Small intestine (tissue), 7 donors: ENCODE results near the gene BBIP1. TPM values are rescaled to one million over a fixed set of nuclear protein-coding genes. Genes with fewer than 3 reads are reported as not detected.

Source experiments
- DNase-seq, 2 donors: peaks; one replicate each; pipeline versions ENCODE4 v3.0.0 to v3.0.0-alpha.2; 2013
- FAIRE-seq: peaks from 2 replicates; lab custom pipeline; 2012; peaks lifted over from hg19 to GRCh38; lab: Jason Lieb, UNC
- H3K27ac ChIP-seq, 3 donors: one replicate each; pipeline ENCODE4 v1.5.1; 2013; ENCODE audit warnings: low read length in 2 of 3, mild to moderate bottlenecking in 2 of 3, control low read depth in 1 of 3, inconsistent platforms in 1 of 3, low read depth in 1 of 3, moderate library complexity in 1 of 3
- H3K27me3 ChIP-seq, 3 donors: one replicate each; pipeline ENCODE4 v1.6.1; 2013; ENCODE audit warnings: low read length in 3 of 3, inconsistent platforms in 1 of 3; ENCODE audit not compliant: control insufficient read depth in 3 of 3, insufficient read depth in 3 of 3
- H3K36me3 ChIP-seq, 3 donors: one replicate each; pipeline ENCODE4 v1.6.1; 2013; ENCODE audit warnings: low read length in 3 of 3, inconsistent platforms in 1 of 3, low read depth in 1 of 3, mild to moderate bottlenecking in 1 of 3, moderate library complexity in 1 of 3; ENCODE audit not compliant: control insufficient read depth in 3 of 3, insufficient read depth in 2 of 3
- H3K4me1 ChIP-seq, 3 donors: one replicate each; pipeline ENCODE4 v1.6.1; 2013; ENCODE audit warnings: low read length in 2 of 3, inconsistent platforms in 1 of 3, low read depth in 1 of 3, mild to moderate bottlenecking in 1 of 3, moderate library complexity in 1 of 3; ENCODE audit not compliant: control insufficient read depth in 3 of 3, insufficient read depth in 2 of 3
- H3K4me3 ChIP-seq, 3 donors: one replicate each; pipeline ENCODE4 v1.5.1; 2013; ENCODE audit warnings: low read length in 3 of 3, control low read depth in 1 of 3, inconsistent platforms in 1 of 3, low read depth in 1 of 3, mild to moderate bottlenecking in 1 of 3, moderate library complexity in 1 of 3
- H3K9me3 ChIP-seq, 2 donors: one replicate each; pipeline ENCODE4 v1.6.1; 2013; ENCODE audit warnings: low read depth in 1 of 2, low read length in 1 of 2; ENCODE audit not compliant: control insufficient read depth in 2 of 2, insufficient read depth in 1 of 2
- WGBS, 3 donors: extraction: QIAGEN DNeasy Blood & Tissue Kit; methylation state at CpG; one replicate each; pipeline ENCODE4 v1.1.7; 2013; 5-methylcytosine and 5-hydroxymethylcytosine counted together
- polyA plus RNA-seq, 4 donors: library from polyadenylated mRNA; stranded (reverse) in 3 of 4; unstranded in 1 of 4; fragments of 200-250 nt in 3 of 4; fragments of 120-200 nt in 1 of 4; gene quantifications; one replicate each; pipeline versions ENCODE4 v1.2.1 to v1.2.3, GENCODE V29; 2013
- donor health status: healthy with polysubstance abuse.
- donor health status: control.
- donor health status: control.
- donor health status: Bipolar disorder and iron deficiency.
- donor health status: healthy.

Gene BBIP1
- polyA plus RNA-seq, 4 donors: 10.7 to 21.1 (median 17.5) TPM

- Histone ChIP-seq H3K27ac (peak overlapping the region in 1 of 3 donors; percentile 16), H3K4me1 (peaks cover 0 to 2% (median 0%) of the 10 kb centered on the region in 3 donors), H3K9me3 (no peaks in the 10 kb centered on the region), H3K4me3 (no peak overlapping the region), H3K36me3 (peaks cover 0 to 19% (median 15%) of the 10 kb centered on the region in 3 donors), H3K27me3 (no peaks in the 10 kb centered on the region)
- no peak for DNase-seq
- FAIRE-seq: no peak
- 94 to 98% (median 97%) methylated on average over 1 of the region's 1 CpG for WGBS, 3 donors
These were observed 31.4 kb downstream of the BBIP1 start for GRCh38 chr10:110887560-110887959.

- Histone ChIP-seq H3K27ac (peak overlapping the region in 1 of 3 donors; percentile 11), H3K36me3 (peaks cover 2 to 19% (median 16%) of the 10 kb centered on the region in 3 donors), H3K9me3 (no peaks in the 10 kb centered on the region), H3K27me3 (no peaks in the 10 kb centered on the region), H3K4me3 (no peak overlapping the region), H3K4me1 (peaks cover 0 to 2% (median 0%) of the 10 kb centered on the region in 3 donors)
- DNase-seq: no peak
- FAIRE-seq: no peak
- 45 to 55% (median 51%) methylated on average over 5 of the region's 5 CpGs for WGBS, 3 donors
These were observed 32.9 kb downstream of the BBIP1 start for GRCh38 chr10:110885932-110886674.

- no peaks in the 10 kb centered on the region for H3K27me3 ChIP-seq
- WGBS, 3 donors: 68 to 83% (median 71%) methylated on average over 10 of the region's 10 CpGs
- H3K4me1 ChIP-seq: peaks cover 0 to 4% (median 3%) of the 10 kb centered on the region in 3 donors
- DNase-seq: no peak
- FAIRE-seq: no peak
- H3K27ac ChIP-seq: peak overlapping the region in 1 of 3 donors; percentile 12
- peaks cover 3 to 19% (median 16%) of the 10 kb centered on the region in 3 donors for H3K36me3 ChIP-seq
- no peaks in the 10 kb centered on the region for H3K9me3 ChIP-seq
- peak overlapping the region in 1 of 3 donors; percentile 11 for H3K4me3 ChIP-seq
These were observed 35.1 kb downstream of the BBIP1 start for GRCh38 chr10:110883924-110884323.

GRCh38 chr10:110881905-110882304 lies 37.1 kb downstream of the BBIP1 start:
- Histone ChIP-seq H3K4me1 (peaks cover 0 to 4% (median 3%) of the 10 kb centered on the region in 3 donors), H3K9me3 (no peaks in the 10 kb centered on the region), H3K27ac (no peak overlapping the region), H3K27me3 (no peaks in the 10 kb centered on the region), H3K36me3 (peaks cover 3 to 16% (median 15%) of the 10 kb centered on the region in 3 donors), H3K4me3 (no peak overlapping the region)
- WGBS, 3 donors: 34 to 63% (median 43%) methylated on average over 4 of the region's 4 CpGs
- DNase-seq (no peak), FAIRE-seq (no peak)

- H3K27ac ChIP-seq: no peak overlapping the region
- no peaks in the 10 kb centered on the region for H3K27me3 ChIP-seq
- H3K4me3 ChIP-seq: no peak overlapping the region
- H3K9me3 ChIP-seq: no peaks in the 10 kb centered on the region
- no peak for FAIRE-seq
- WGBS, 3 donors: 85 to 94% (median 91%) methylated on average over 9 of the region's 9 CpGs
- peaks cover 0 to 4% (median 3%) of the 10 kb centered on the region in 3 donors for H3K4me1 ChIP-seq
- H3K36me3 ChIP-seq: peaks cover 3 to 16% (median 13%) of the 10 kb centered on the region in 3 donors
- no peak for DNase-seq
These were observed 37.7 kb downstream of the BBIP1 start for GRCh38 chr10:110881247-110881646.

GRCh38 chr10:110880012-110880411 lies 39.0 kb downstream of the BBIP1 start:
- FAIRE-seq (no peak), DNase-seq (no peak)
- Histone ChIP-seq H3K9me3 (no peaks in the 10 kb centered on the region), H3K4me1 (peaks cover 0 to 7% (median 4%) of the 10 kb centered on the region in 3 donors), H3K4me3 (no peak overlapping the region), H3K27ac (no peak overlapping the region), H3K36me3 (peaks cover 3 to 19% (median 12%) of the 10 kb centered on the region in 3 donors), H3K27me3 (no peaks in the 10 kb centered on the region)
- WGBS, 3 donors: 57 to 76% (median 60%) methylated on average over 3 of the region's 3 CpGs

GRCh38 chr10:110876788-110877187 lies 42.2 kb downstream of the BBIP1 start:
- H3K9me3 ChIP-seq: no peaks in the 10 kb centered on the region
- no peaks in the 10 kb centered on the region for H3K27me3 ChIP-seq
- H3K27ac ChIP-seq: no peak overlapping the region
- H3K4me1 ChIP-seq: peaks cover 0 to 7% (median 2%) of the 10 kb centered on the region in 3 donors
- DNase-seq: no peak
- peak; percentile 61 for FAIRE-seq
- no peak overlapping the region for H3K4me3 ChIP-seq
- H3K36me3 ChIP-seq: peaks cover 3 to 13% (median 4%) of the 10 kb centered on the region in 3 donors
- 87 to 90% (median 87%) methylated on average over 1 of the region's 1 CpG for WGBS, 3 donors

- peaks cover 0 to 10% (median 4%) of the 10 kb centered on the region in 3 donors for H3K36me3 ChIP-seq
- no peak for DNase-seq
- H3K9me3 ChIP-seq: no peaks in the 10 kb centered on the region
- no peak for FAIRE-seq
- H3K4me1 ChIP-seq: peaks cover 2 to 7% (median 4%) of the 10 kb centered on the region in 3 donors
- H3K27ac ChIP-seq: peak overlapping the region in 1 of 3 donors; percentile 24
- peak overlapping the region in 1 of 3 donors; percentile 1 for H3K4me3 ChIP-seq
- 50 to 60% (median 53%) methylated on average over 2 of the region's 2 CpGs for WGBS, 3 donors
- no peaks in the 10 kb centered on the region for H3K27me3 ChIP-seq
These were observed 43.0 kb downstream of the BBIP1 start for GRCh38 chr10:110876000-110876399.
